Skeletal muscle satellite cell (primary cell): Measurements from ENCODE around the gene AAK1.

Source experiments
- H3K27me3 ChIP-seq: 2 replicates; pipeline ENCODE4 v1.7.0; 2013; ENCODE audit warnings: low read length; ENCODE audit not compliant: control insufficient read depth, insufficient read depth
- H3K36me3 ChIP-seq: 2 replicates; pipeline ENCODE4 v1.7.0; 2013; ENCODE audit warnings: mild to moderate bottlenecking, control low read depth, low read length; ENCODE audit not compliant: insufficient read depth
- H3K4me1 ChIP-seq: 2 replicates; pipeline ENCODE4 v1.7.0; 2013; ENCODE audit warnings: low read length; ENCODE audit not compliant: control insufficient read depth, insufficient read depth
- H3K4me2 ChIP-seq: 2 replicates; pipeline ENCODE4 v1.7.0; 2013; ENCODE audit warnings: mild to moderate bottlenecking, low read length
- H3K4me3 ChIP-seq: 2 replicates; pipeline ENCODE4 v1.7.0; 2013; ENCODE audit warnings: low read length
- H3K9ac ChIP-seq: 2 replicates; pipeline ENCODE4 v1.7.0; 2013; ENCODE audit warnings: mild to moderate bottlenecking, low read depth, low read length, moderate library complexity
- H3K9me3 ChIP-seq: replicated peaks from 2 replicates; pipeline ENCODE4 v1.7.0; 2013; ENCODE audit warnings: mild to moderate bottlenecking, control low read depth, low read length

Gene AAK1

DNA sequence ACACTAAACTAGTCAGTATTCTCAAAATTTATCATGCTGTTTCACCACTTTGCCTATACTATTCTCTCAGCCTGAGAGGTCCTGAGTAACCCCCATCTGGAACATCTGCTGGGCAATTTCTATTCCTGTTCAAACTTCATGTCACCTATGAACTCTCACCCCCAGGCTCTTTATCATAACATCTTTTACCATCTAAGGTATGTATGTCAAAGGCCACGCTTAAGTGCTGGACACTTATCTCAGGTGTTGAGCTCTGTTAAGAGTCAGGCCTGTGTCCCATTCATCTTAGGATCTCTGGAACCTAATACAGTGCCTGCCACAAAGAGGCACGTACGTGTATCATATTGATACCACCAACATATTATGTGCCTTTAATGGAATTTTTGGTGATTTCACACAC is 4.9 kb downstream of the AAK1 start:
- Histone ChIP-seq H3K4me2 (no peak overlapping the region), H3K27me3 (no peaks in the 10 kb centered on the region), H3K9ac (no peak overlapping the region), H3K4me1 (peaks cover 24% of the 10 kb centered on the region), H3K9me3 (no peaks in the 10 kb centered on the region), H3K36me3 (peaks cover 15% of the 10 kb centered on the region), H3K4me3 (no peak overlapping the region)

DNA sequence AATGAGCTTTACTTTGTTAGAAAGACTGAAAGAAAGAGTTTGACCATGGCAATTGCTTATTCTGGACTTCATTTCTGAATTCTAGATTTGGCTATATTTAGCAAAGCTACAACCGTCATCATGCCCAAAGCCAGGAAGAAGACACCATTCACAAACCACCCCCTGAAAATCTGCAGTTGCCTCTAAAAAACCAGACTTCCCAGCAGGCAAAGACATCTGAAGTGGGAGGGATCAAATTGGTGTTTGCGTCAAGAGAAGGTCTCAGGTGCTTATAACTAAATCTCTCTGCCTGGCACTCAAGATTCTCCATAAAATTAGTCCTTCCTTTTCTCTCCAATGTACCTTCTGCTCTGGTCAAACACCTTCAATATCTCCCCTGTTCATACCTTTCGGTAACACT is 5.6 kb downstream of the AAK1 start:
- H3K27me3 ChIP-seq = no peaks in the 10 kb centered on the region
- H3K4me2 ChIP-seq = no peak overlapping the region
- H3K36me3 ChIP-seq = peaks cover 15% of the 10 kb centered on the region
- no peaks in the 10 kb centered on the region for H3K9me3 ChIP-seq
- no peak overlapping the region for H3K9ac ChIP-seq
- H3K4me3 ChIP-seq = no peak overlapping the region
- H3K4me1 ChIP-seq = peaks cover 24% of the 10 kb centered on the region

- no peak overlapping the region for H3K9ac ChIP-seq
- H3K36me3 ChIP-seq = peaks cover 15% of the 10 kb centered on the region
- peaks cover 21% of the 10 kb centered on the region for H3K4me1 ChIP-seq
- no peak overlapping the region for H3K4me3 ChIP-seq
- H3K4me2 ChIP-seq = no peak overlapping the region
- H3K27me3 ChIP-seq = no peaks in the 10 kb centered on the region
- no peaks in the 10 kb centered on the region for H3K9me3 ChIP-seq
These were observed 7.1 kb downstream of the AAK1 start for GRCh38 chr2:69636395-69636794.

DNA sequence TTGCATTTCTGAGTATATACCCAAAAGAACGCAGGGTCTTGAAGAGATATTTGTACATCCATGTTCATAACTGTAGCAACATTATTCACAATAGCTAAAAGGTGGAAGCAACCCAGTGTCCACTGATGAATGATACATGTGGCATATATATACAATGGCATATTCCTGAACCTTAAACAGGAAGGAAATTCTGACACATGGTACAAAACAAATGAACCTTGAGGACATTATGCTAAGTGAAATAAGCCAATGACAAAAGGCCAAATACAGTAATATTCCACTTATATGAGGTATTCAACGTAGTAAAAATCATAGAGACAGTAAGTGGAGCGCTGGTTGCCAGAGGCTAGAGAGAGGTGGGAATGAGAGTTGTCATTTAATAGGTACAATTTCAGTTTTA is 8.1 kb downstream of the AAK1 start:
- no peaks in the 10 kb centered on the region for H3K9me3 ChIP-seq
- H3K4me3 ChIP-seq = no peak overlapping the region
- no peak overlapping the region for H3K9ac ChIP-seq
- H3K4me2 ChIP-seq = no peak overlapping the region
- H3K36me3 ChIP-seq = peaks cover 12% of the 10 kb centered on the region
- H3K27me3 ChIP-seq = no peaks in the 10 kb centered on the region
- H3K4me1 ChIP-seq = peaks cover 12% of the 10 kb centered on the region

DNA sequence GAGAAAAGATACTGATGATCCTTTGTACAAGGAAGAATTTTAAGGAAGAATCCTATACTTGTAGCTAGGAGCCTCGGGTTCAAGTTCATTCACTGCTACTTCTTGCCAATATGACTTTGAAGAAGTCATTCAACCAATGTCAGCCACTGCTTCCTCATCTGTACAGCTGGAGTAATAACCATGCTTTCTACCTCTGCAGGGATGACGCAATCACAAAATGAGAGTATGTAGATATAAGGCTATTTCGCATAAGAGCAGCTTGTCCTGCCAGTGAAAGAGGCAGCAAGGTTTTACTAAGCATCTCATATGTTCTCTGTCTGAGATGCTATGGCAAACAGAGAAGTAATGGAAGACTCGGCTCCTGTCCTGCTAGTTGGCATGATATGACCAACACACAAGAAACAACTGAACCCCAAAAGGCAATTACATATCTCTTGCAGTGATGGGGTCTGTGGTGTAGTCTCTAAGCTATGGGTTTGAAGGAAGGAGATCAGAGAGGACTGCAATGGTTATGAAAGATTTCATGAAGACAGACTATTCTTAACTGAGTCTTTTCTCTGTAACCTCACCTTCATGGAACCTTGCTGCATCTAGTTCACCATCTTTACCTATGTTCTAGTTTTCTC is 9.2 kb downstream of the AAK1 start:
- Histone ChIP-seq H3K9me3 (no peaks in the 10 kb centered on the region), H3K27me3 (no peaks in the 10 kb centered on the region), H3K9ac (no peak overlapping the region), H3K4me3 (no peak overlapping the region), H3K36me3 (peaks cover 4% of the 10 kb centered on the region), H3K4me2 (no peak overlapping the region), H3K4me1 (peaks cover 2% of the 10 kb centered on the region)

DNA sequence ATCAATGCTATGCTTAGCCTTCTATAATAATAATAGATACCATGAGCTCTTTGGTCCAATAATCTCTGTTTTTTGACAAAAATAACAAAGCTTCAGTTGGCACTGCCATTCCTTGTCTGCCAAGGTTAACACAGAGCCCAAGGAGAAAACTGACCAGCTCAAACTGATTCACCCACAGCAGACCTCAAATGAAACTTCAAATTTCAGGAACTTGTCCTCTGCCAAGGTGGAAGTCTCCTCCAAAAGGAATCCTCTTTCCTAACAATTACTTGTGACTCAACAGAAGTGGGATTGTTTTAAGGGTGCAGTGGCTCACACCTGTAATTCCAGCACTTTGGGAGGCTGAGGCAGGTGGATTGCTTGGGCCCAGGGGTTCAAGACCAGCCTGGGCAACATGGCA is 12.1 kb downstream of the AAK1 start:
- H3K4me3 ChIP-seq = no peak overlapping the region
- no peaks in the 10 kb centered on the region for H3K4me1 ChIP-seq
- no peak overlapping the region for H3K9ac ChIP-seq
- H3K27me3 ChIP-seq = no peaks in the 10 kb centered on the region
- H3K4me2 ChIP-seq = no peak overlapping the region
- no peaks in the 10 kb centered on the region for H3K36me3 ChIP-seq
- no peaks in the 10 kb centered on the region for H3K9me3 ChIP-seq

DNA sequence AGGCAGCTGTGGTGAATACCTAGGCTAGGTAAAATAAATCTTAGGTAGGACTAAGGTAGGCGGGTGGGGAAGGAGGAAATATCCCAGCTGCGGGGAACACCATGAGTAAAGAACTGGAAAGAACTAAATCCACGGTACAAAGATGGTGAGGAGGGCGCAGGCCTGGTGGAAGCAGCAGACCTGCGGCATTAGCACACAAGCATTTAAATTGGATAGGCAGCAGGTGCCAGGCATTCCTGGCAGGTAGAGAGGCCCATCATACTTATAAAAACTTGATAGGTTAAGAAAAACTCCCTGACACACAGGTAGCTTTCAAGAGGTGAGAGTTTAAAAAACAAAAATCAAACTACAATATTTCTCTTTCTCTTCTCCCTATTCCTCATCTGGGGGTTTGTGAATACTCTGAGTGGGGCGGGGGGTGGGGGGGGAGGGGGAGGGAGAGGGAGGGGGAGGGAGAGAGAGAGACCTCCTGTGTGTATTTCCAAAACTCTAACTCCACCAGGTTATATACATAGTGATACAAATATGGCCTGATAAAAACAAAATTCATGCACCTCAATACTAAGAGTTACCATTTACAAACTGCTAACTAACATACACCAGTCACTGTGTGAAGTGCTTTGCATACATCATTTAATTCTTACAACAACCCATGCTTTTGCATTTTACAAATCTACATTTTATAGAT is 13.5 kb downstream of the AAK1 start:
- H3K4me2 ChIP-seq = no peak overlapping the region
- no peaks in the 10 kb centered on the region for H3K4me1 ChIP-seq
- no peaks in the 10 kb centered on the region for H3K9me3 ChIP-seq
- no peaks in the 10 kb centered on the region for H3K27me3 ChIP-seq
- no peaks in the 10 kb centered on the region for H3K36me3 ChIP-seq
- no peak overlapping the region for H3K4me3 ChIP-seq
- no peak overlapping the region for H3K9ac ChIP-seq

DNA sequence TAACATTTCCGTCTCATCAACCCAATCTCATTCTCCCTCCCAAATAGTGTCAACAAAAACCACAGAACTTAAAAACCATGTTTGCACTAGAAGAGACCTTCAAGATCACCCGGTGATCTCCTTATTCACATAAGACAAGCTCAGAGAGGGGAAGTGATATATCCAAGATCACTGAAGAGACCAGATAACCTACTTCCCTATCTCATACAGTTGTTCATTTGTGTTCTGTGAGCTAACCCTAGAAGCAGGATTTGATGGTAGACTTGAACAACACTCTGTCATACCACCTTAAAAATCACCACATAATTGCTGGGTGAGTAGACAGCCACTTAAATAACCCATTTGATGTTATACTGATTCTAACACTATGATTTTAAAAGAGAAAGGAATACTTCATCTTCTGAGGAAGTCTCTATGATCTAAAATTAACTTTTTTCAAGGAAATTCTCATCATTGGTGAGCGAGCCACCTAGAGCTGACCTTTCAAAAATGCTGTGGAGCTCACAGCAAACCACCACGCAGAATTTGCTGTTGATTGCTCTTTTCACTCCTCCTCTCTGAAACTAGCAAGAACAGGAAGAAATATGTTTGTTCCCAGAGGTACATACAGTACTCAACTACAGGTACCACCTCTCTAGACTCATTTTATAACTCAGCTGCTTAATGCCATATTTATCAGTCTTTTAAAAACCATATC is 15.1 kb downstream of the AAK1 start:
- Histone ChIP-seq H3K4me1 (no peaks in the 10 kb centered on the region), H3K9ac (no peak overlapping the region), H3K4me3 (no peak overlapping the region), H3K4me2 (no peak overlapping the region), H3K9me3 (no peaks in the 10 kb centered on the region), H3K36me3 (no peaks in the 10 kb centered on the region), H3K27me3 (no peaks in the 10 kb centered on the region)

GRCh38 chr2:69625078-69625795 is 18.3 kb downstream of the AAK1 start:
- Histone ChIP-seq H3K9me3 (no peaks in the 10 kb centered on the region), H3K36me3 (no peaks in the 10 kb centered on the region), H3K4me2 (no peak overlapping the region), H3K27me3 (no peaks in the 10 kb centered on the region), H3K4me3 (no peak overlapping the region), H3K9ac (no peak overlapping the region), H3K4me1 (no peaks in the 10 kb centered on the region)

DNA sequence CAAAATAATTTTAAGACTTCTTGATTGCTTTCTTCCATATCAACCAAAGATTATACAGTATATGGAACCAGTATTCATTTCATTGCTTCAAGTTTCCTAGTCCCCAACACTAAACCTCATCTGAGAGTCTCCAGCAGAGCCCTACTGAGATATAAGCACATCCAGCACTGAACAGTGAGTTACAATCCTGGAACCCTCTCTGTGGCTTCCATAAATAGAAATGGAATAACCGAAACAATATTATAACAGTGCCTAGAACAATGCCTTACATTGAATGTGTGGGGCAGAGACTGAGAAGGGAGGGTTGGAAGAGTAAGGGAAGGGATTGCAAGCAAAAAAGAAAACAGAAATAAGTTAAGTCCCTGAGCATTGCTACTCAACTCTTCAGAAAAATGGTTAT is 18.9 kb downstream of the AAK1 start:
- Histone ChIP-seq H3K9ac (no peak overlapping the region), H3K36me3 (no peaks in the 10 kb centered on the region), H3K4me1 (no peaks in the 10 kb centered on the region), H3K9me3 (no peaks in the 10 kb centered on the region), H3K4me3 (no peak overlapping the region), H3K4me2 (no peak overlapping the region), H3K27me3 (no peaks in the 10 kb centered on the region)

DNA sequence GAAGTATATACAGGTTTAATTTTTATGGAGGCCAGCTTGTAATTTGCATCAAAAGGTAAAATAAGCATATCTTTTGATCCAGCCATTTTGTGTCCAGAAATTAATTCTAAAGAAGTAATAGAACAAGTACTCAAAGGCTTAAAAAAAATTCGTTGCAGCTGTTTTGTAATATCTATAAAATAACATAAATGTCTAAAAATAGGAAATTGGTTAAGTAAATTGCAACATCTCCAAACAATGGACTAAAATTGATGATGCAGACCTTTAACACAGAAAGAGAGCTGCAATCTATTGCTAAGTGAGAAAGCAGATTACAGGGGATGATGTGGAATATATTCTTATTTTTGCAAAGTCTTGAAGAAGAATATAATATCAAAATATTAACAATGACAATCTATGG is 19.4 kb downstream of the AAK1 start:
- Histone ChIP-seq H3K4me3 (no peak overlapping the region), H3K9ac (no peak overlapping the region), H3K4me2 (no peak overlapping the region), H3K27me3 (no peaks in the 10 kb centered on the region), H3K36me3 (no peaks in the 10 kb centered on the region), H3K4me1 (no peaks in the 10 kb centered on the region), H3K9me3 (no peaks in the 10 kb centered on the region)
